DOHH2 (cell line): ENCODE results near the gene COL27A1.

Experiments
- H3F3A ChIP-seq: fragments of 200-600 bp; sonication (generic), shearing (Covaris generic); 2 replicates; pipeline ENCODE4 v1.6.0; 2016; ENCODE audit warnings: antibody characterized with exemption, mild to moderate bottlenecking; ENCODE audit not compliant: control insufficient read depth, insufficient read depth
- H3K27ac ChIP-seq: fragments of 200-600 bp; sonication (generic); 2 replicates; pipeline ENCODE4 v1.5.1; 2014; ENCODE audit warnings: low read depth, mild to moderate bottlenecking, low read length, moderate library complexity
- H3K27me3 ChIP-seq: fragments of 200-600 bp; sonication (generic); 2 replicates; pipeline ENCODE4 v1.6.1; 2014; ENCODE audit warnings: mild to moderate bottlenecking, low read length, mixed read lengths; ENCODE audit not compliant: control insufficient read depth
- H3K36me3 ChIP-seq: fragments of 200-600 bp; sonication (generic); 2 replicates; pipeline ENCODE4 v1.6.1; 2014; ENCODE audit warnings: mild to moderate bottlenecking, low read length, moderate library complexity, mixed read lengths; ENCODE audit not compliant: control insufficient read depth
- H3K4me1 ChIP-seq: fragments of 200-600 bp; sonication (generic); 2 replicates; pipeline ENCODE4 v1.6.1; 2014; ENCODE audit warnings: mild to moderate bottlenecking, low read length, mixed read lengths; ENCODE audit not compliant: control insufficient read depth
- H3K4me2 ChIP-seq: fragments of 200-600 bp; sonication (generic); 2 replicates; pipeline ENCODE4 v1.6.0; 2014; ENCODE audit warnings: mild to moderate bottlenecking, low read length, moderate library complexity
- H3K4me3 ChIP-seq: fragments of 200-600 bp; sonication (generic); 2 replicates; pipeline ENCODE4 v1.5.1; 2014; ENCODE audit warnings: mild to moderate bottlenecking, low read length, mixed read lengths
- H3K79me2 ChIP-seq: fragments of 200-600 bp; sonication (generic); 2 replicates; pipeline ENCODE4 v1.6.1; 2014; ENCODE audit warnings: mild to moderate bottlenecking, low read length, mixed read lengths; ENCODE audit not compliant: control insufficient read depth
- H3K9me2 ChIP-seq: fragments of 200-600 bp; sonication (generic); replicated peaks from 2 replicates; pipeline ENCODE4 v1.6.1; 2014; ENCODE audit warnings: mild to moderate bottlenecking, low read length, mixed read lengths; ENCODE audit not compliant: control insufficient read depth
- H3K9me3 ChIP-seq: fragments of 200-600 bp; sonication (generic); 2 replicates; pipeline ENCODE4 v1.6.1; 2014; ENCODE audit warnings: antibody characterized with exemption, low read length, mixed read lengths; ENCODE audit not compliant: control insufficient read depth, insufficient read depth
- H4K20me1 ChIP-seq: fragments of 200-600 bp; sonication (generic); 2 replicates; pipeline ENCODE4 v1.6.0; 2014; ENCODE audit warnings: low read depth, mild to moderate bottlenecking, antibody characterized with exemption, low read length, moderate library complexity; ENCODE audit not compliant: control insufficient read depth, insufficient read depth
- CTCF ChIP-seq: fragments of 200-600 bp; sonication (generic); IDR thresholded peaks from one replicate; pipeline ENCODE4 v1.5.1; 2014; ENCODE audit warnings: antibody characterized with exemption, mild to moderate bottlenecking, low read depth, low read length; ENCODE audit not compliant: poor library complexity, severe bottlenecking
- EZH2phosphoT487 ChIP-seq: fragments of 200-600 bp; sonication (generic); IDR thresholded peaks from 2 replicates; pipeline ENCODE4 v1.6.1; 2017; ENCODE audit warnings: borderline replicate concordance, mild to moderate bottlenecking, antibody characterized with exemption, low read length, moderate library complexity, mixed read lengths

Gene COL27A1

GRCh38 chr9:114283551-114284111, 128.3 kb downstream of the COL27A1 start:
- no peak overlapping the region for H3K27ac ChIP-seq
- TF ChIP-seq CTCF (no peak), EZH2phosphoT487 (no peak)
- H3K4me2 ChIP-seq: no peak overlapping the region

GRCh38 chr9:114284316-114285060, 129.2 kb downstream of the COL27A1 start:
- Histone ChIP-seq H3K36me3 (no peaks in the 10 kb centered on the region), H3K4me2 (no peak overlapping the region), H3K4me1 (no peaks in the 10 kb centered on the region), H3K9me3 (no peaks in the 10 kb centered on the region), H3F3A (no peaks in the 10 kb centered on the region), H3K79me2 (no peaks in the 10 kb centered on the region), H3K9me2 (no peaks in the 10 kb centered on the region), H3K4me3 (no peak overlapping the region), H3K27me3 (no peaks in the 10 kb centered on the region), H4K20me1 (no peaks in the 10 kb centered on the region), H3K27ac (no peak overlapping the region)
- no peak for TF ChIP-seq CTCF
- no peak for TF ChIP-seq EZH2phosphoT487

More at GRCh38 chr9:114283551-114284111, 128.3 kb downstream of the COL27A1 start:
- H3K79me2 ChIP-seq: no peaks in the 10 kb centered on the region
- H3K27me3 ChIP-seq: no peaks in the 10 kb centered on the region
- H3K4me1 ChIP-seq: no peaks in the 10 kb centered on the region
- no peaks in the 10 kb centered on the region for H3K9me3 ChIP-seq
- no peaks in the 10 kb centered on the region for H3K9me2 ChIP-seq
- no peaks in the 10 kb centered on the region for H3F3A ChIP-seq
- H3K4me3 ChIP-seq: no peak overlapping the region
- H3K36me3 ChIP-seq: no peaks in the 10 kb centered on the region
- H4K20me1 ChIP-seq: no peaks in the 10 kb centered on the region

- no peak overlapping the region for H3K4me2 ChIP-seq
- no peaks in the 10 kb centered on the region for H3K4me1 ChIP-seq
- no peaks in the 10 kb centered on the region for H3F3A ChIP-seq
- H3K9me3 ChIP-seq: no peaks in the 10 kb centered on the region
- no peaks in the 10 kb centered on the region for H4K20me1 ChIP-seq
- no peak overlapping the region for H3K4me3 ChIP-seq
- TF ChIP-seq EZH2phosphoT487 (no peak), CTCF (no peak)
- no peak overlapping the region for H3K27ac ChIP-seq
- H3K27me3 ChIP-seq: no peaks in the 10 kb centered on the region
- no peaks in the 10 kb centered on the region for H3K79me2 ChIP-seq
- no peaks in the 10 kb centered on the region for H3K36me3 ChIP-seq
- no peaks in the 10 kb centered on the region for H3K9me2 ChIP-seq
Measured at GRCh38 chr9:114285166-114285867, 130.0 kb downstream of the COL27A1 start.
